ENCODE results near the gene NEK1. TPM values are rescaled to one million over a fixed set of nuclear protein-coding genes. Genes with fewer than 3 reads are reported as not detected.

Gene NEK1
- total and polyA plus RNA-seq, 2 of the 8 experiments (the other 6 are each of a cell fraction or from before 2014, with no cell fraction given): 3.9 to 11.7 TPM

- TF ChIP-seq CBX5 (IDR thresholded peaks at IDR 0.05; ENCODE audit: low read depth, low read length) (no peak), TEAD4 (IDR thresholded peaks at IDR 0.05; ENCODE audit: low read depth, low read length) (no peak), POLR2AphosphoS5 (IDR thresholded peaks at IDR 0.05; ENCODE audit: low read depth, low read length) (no peak), RAD21 (IDR thresholded peaks at IDR 0.05 in 1 of 2, conservative IDR thresholded peaks at IDR 0.05 in 1 of 2; ENCODE audit: low read depth in 2 of 2, low read length in 2 of 2) (no peak), JUND (IDR thresholded peaks at IDR 0.05; ENCODE audit: low read length) (no peak)
Observed at GRCh38 chr4:169359961-169360360, 252.4 kb downstream of the NEK1 start (continued).
